Right atrium auricular region (tissue), 2 donors: ENCODE results near the gene CCR5AS.
A peak's percentile ranks its signal among the peaks of the same experiment; 100 is the strongest.

Source experiments
- DNase-seq: peaks from one replicate; pipeline ENCODE4 v3.0.0-alpha.2; 2019; ENCODE audit warnings: low spot score
- H3K27ac ChIP-seq, 2 donors: fragments of 200-600 bp; sonication (generic); 1 replicate in 1 of 2; 2 replicates in 1 of 2; pipeline ENCODE4 v1.5.1; 2016 to 2019
- H3K27me3 ChIP-seq, 2 donors: fragments of 200-600 bp; sonication (generic); one replicate each; pipeline versions ENCODE4 v1.5.1 to v1.6.0; 2017 to 2019
- H3K36me3 ChIP-seq: fragments of 200-600 bp; sonication (generic); one replicate; pipeline ENCODE4 v1.5.1; 2016
- H3K4me1 ChIP-seq, 2 donors: fragments of 200-600 bp; sonication (generic); one replicate each; pipeline versions ENCODE4 v1.5.1 to v1.6.0; 2017 to 2019
- H3K4me3 ChIP-seq, 2 donors: fragments of 200-600 bp; sonication (generic); 1 replicate in 1 of 2; 2 replicates in 1 of 2; pipeline ENCODE4 v1.5.1; 2017 to 2019; ENCODE audit warnings: mild to moderate bottlenecking in 1 of 2, moderate library complexity in 1 of 2
- H3K9me3 ChIP-seq, 2 donors: fragments of 200-600 bp; sonication (generic); one replicate each; pipeline ENCODE4 v1.5.1; 2019
- CTCF ChIP-seq, 2 donors: fragments of 200-600 bp; sonication (generic); IDR thresholded peaks; one replicate each; pipeline ENCODE4 v1.5.1; 2019; ENCODE audit warnings: antibody characterized with exemption in 2 of 2

The CCR5AS gene

GRCh38 chr3:46383211-46383950 is 23.5 kb downstream of the CCR5AS start:
- no peak overlapping the region for H3K4me3 ChIP-seq
- H3K4me1 ChIP-seq = peaks cover 0 to 4% of the 10 kb centered on the region in 2 donors
- H3K36me3 ChIP-seq = no peaks in the 10 kb centered on the region
- TF ChIP-seq CTCF (IDR thresholded peaks at IDR 0.05) = no peak
- no peak for DNase-seq
- H3K27me3 ChIP-seq = no peaks in the 10 kb centered on the region
- no peak overlapping the region for H3K27ac ChIP-seq
- no peaks in the 10 kb centered on the region for H3K9me3 ChIP-seq

GRCh38 chr3:46381625-46382024 is 25.2 kb downstream of the CCR5AS start:
- H3K9me3 ChIP-seq = no peaks in the 10 kb centered on the region
- peaks cover 0 to 4% of the 10 kb centered on the region in 2 donors for H3K4me1 ChIP-seq
- no peak for DNase-seq
- no peak overlapping the region for H3K27ac ChIP-seq
- H3K27me3 ChIP-seq = no peaks in the 10 kb centered on the region
- TF ChIP-seq CTCF (IDR thresholded peaks at IDR 0.05) = no peak
- no peaks in the 10 kb centered on the region for H3K36me3 ChIP-seq
- H3K4me3 ChIP-seq = no peak overlapping the region

- Histone ChIP-seq H3K4me1 (peaks cover 0 to 4% of the 10 kb centered on the region in 2 donors), H3K9me3 (no peaks in the 10 kb centered on the region), H3K36me3 (no peaks in the 10 kb centered on the region), H3K27me3 (no peaks in the 10 kb centered on the region), H3K27ac (no peak overlapping the region), H3K4me3 (no peak overlapping the region)
- DNase-seq = no peak
- no peak for TF ChIP-seq CTCF (IDR thresholded peaks at IDR 0.05)
Measured at GRCh38 chr3:46380471-46381221, 26.2 kb downstream of the CCR5AS start.

- DNase-seq = no peak
- H3K27ac ChIP-seq = no peak overlapping the region
- TF ChIP-seq CTCF (IDR thresholded peaks at IDR 0.05) = peak in 1 of 2 donors; percentile 61
- peaks cover 0 to 4% of the 10 kb centered on the region in 2 donors for H3K4me1 ChIP-seq
- H3K4me3 ChIP-seq = no peak overlapping the region
- H3K27me3 ChIP-seq = no peaks in the 10 kb centered on the region
- no peaks in the 10 kb centered on the region for H3K36me3 ChIP-seq
- H3K9me3 ChIP-seq = no peaks in the 10 kb centered on the region
Measured at GRCh38 chr3:46378426-46378942, 28.4 kb downstream of the CCR5AS start.

- Histone ChIP-seq H3K27me3 (no peaks in the 10 kb centered on the region), H3K4me1 (peaks cover 0 to 4% of the 10 kb centered on the region in 2 donors), H3K36me3 (no peaks in the 10 kb centered on the region), H3K4me3 (no peak overlapping the region), H3K9me3 (no peaks in the 10 kb centered on the region), H3K27ac (no peak overlapping the region)
- TF ChIP-seq CTCF (IDR thresholded peaks at IDR 0.05) = no peak
- DNase-seq = no peak
Measured at GRCh38 chr3:46375814-46376213, 31.1 kb downstream of the CCR5AS start.
